ENCODE results near the gene EEIG1.

GRCh38 chr9:127979015-127979332, 1.8 kb downstream of the EEIG1 start:
- TF ChIP-seq CTCF (conservative IDR thresholded peaks at IDR 0.05 in 1 of 2, IDR thresholded peaks at IDR 0.05 in 1 of 2; ENCODE audit: extremely low read depth in 1 of 2, insufficient read depth in 1 of 2, low read depth in 1 of 2, low read length in 2 of 2) (no peak), EZH2 (IDR thresholded peaks at IDR 0.05; ENCODE audit: borderline replicate concordance, low read length) (no peak)
